Daoy (cell line): ENCODE results near the gene NLN. TPM values are rescaled to one million over a fixed set of nuclear protein-coding genes. Genes with fewer than 3 reads are reported as not detected.
"Not testable (repeated sequence)": the region's sequence is repeated elsewhere in the genome, so short reads cannot be mapped to it uniquely, and the experiment has no call there.

ENCODE experiments used
- DNase-seq: peaks from one replicate; pipeline ENCODE4 v3.0.0-alpha.2; 2015; ENCODE audit warnings: low read depth
- total RNA-seq: library from RNA; depleted of rRNA; stranded (reverse); fragments of >200 nt; shearing (Covaris generic); gene quantifications from 2 replicates; pipeline ENCODE4 v1.2.3, GENCODE V29; 2014

Gene NLN
- total RNA-seq, 1 experiment from 2014 or later: 44.2 TPM

GRCh38 chr5:65732046-65732445, 10.0 kb downstream of the NLN start:
- not testable (repeated sequence) for DNase-seq

GRCh38 chr5:65734196-65734775, 12.3 kb downstream of the NLN start:
- DNase-seq: not testable (repeated sequence)

- no peak for DNase-seq
These were observed 12.9 kb downstream of the NLN start for GRCh38 chr5:65734921-65735320.

- no peak for DNase-seq
These were observed 14.0 kb downstream of the NLN start for GRCh38 chr5:65736011-65736410.

GRCh38 chr5:65737842-65738241, 15.8 kb downstream of the NLN start:
- DNase-seq: no peak

GRCh38 chr5:65738305-65738704, 16.3 kb downstream of the NLN start:
- no peak for DNase-seq

GRCh38 chr5:65739162-65739561, 17.2 kb downstream of the NLN start:
- DNase-seq: no peak

- peak; percentile 66 for DNase-seq
These were observed 20.7 kb downstream of the NLN start for GRCh38 chr5:65742565-65743231.

GRCh38 chr5:65749221-65749844, 27.3 kb downstream of the NLN start:
- DNase-seq: no peak

GRCh38 chr5:65749956-65750355, 28.0 kb downstream of the NLN start:
- DNase-seq: no peak

GRCh38 chr5:65750938-65751337, 28.9 kb downstream of the NLN start:
- DNase-seq: no peak

- DNase-seq: peak; percentile 14
These were observed 31.2 kb downstream of the NLN start for GRCh38 chr5:65753189-65753588.

- no peak for DNase-seq
These were observed 36.6 kb downstream of the NLN start for GRCh38 chr5:65758546-65759144.

GRCh38 chr5:65760504-65761275, 38.7 kb downstream of the NLN start:
- DNase-seq: peak; percentile 49

GRCh38 chr5:65762234-65762633, 40.2 kb downstream of the NLN start:
- peak; percentile 28 for DNase-seq

- no peak for DNase-seq
These were observed 43.6 kb downstream of the NLN start for GRCh38 chr5:65765582-65765981.

GRCh38 chr5:65766175-65766574, 44.2 kb downstream of the NLN start:
- no peak for DNase-seq

- no peak for DNase-seq
These were observed 44.8 kb downstream of the NLN start for GRCh38 chr5:65766781-65767180.

GRCh38 chr5:65767565-65767964, 45.6 kb downstream of the NLN start:
- no peak for DNase-seq

- DNase-seq: no peak
These were observed 46.8 kb downstream of the NLN start for GRCh38 chr5:65768723-65769346.

GRCh38 chr5:65769539-65769938, 47.5 kb downstream of the NLN start:
- peak; percentile 73 for DNase-seq

- DNase-seq: no peak
These were observed 49.3 kb downstream of the NLN start for GRCh38 chr5:65771266-65771665.
